ENCODE results near the gene CDKAL1. TPM values are rescaled to one million over a fixed set of nuclear protein-coding genes. Genes with fewer than 3 reads are reported as not detected.

Gene CDKAL1
- total RNA-seq, 1 donor from 2014 or later = 12.2 TPM

DNA sequence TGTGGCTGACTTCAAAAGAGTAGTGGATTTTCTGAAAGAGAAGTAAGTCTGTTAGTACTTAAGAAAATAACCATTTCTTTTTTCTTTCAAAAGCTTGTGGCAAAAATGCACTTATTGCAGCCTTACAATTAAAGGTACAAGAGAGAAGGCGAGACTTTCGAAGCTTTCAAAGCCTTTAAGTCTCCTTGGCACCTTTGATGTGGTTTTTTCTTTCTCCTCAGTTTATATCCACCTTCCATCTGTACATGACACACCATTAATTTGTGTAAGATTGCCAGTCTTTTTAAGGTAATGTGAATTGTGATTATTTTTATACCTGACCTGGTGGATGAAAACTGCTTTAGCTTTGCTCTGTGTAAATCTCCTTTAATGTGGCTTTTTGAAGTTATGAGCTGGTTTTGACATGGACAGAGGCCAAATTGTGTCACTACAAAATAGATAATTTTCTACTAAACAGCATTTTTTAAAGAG is 466.1 kb downstream of the CDKAL1 start:
- H3K4me3 ChIP-seq (ENCODE audit: low read depth, low read length) = no peak overlapping the region
- TF ChIP-seq, protein P1, sequence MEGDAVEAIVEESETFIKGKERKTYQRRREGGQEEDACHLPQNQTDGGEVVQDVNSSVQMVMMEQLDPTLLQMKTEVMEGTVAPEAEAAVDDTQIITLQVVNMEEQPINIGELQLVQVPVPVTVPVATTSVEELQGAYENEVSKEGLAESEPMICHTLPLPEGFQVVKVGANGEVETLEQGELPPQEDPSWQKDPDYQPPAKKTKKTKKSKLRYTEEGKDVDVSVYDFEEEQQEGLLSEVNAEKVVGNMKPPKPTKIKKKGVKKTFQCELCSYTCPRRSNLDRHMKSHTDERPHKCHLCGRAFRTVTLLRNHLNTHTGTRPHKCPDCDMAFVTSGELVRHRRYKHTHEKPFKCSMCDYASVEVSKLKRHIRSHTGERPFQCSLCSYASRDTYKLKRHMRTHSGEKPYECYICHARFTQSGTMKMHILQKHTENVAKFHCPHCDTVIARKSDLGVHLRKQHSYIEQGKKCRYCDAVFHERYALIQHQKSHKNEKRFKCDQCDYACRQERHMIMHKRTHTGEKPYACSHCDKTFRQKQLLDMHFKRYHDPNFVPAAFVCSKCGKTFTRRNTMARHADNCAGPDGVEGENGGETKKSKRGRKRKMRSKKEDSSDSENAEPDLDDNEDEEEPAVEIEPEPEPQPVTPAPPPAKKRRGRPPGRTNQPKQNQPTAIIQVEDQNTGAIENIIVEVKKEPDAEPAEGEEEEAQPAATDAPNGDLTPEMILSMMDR (conservative IDR thresholded peaks at IDR 0.05; ENCODE audit: low read depth, low read length) = no peak
- no peak for DNase-seq (ENCODE audit: low read depth)

DNA sequence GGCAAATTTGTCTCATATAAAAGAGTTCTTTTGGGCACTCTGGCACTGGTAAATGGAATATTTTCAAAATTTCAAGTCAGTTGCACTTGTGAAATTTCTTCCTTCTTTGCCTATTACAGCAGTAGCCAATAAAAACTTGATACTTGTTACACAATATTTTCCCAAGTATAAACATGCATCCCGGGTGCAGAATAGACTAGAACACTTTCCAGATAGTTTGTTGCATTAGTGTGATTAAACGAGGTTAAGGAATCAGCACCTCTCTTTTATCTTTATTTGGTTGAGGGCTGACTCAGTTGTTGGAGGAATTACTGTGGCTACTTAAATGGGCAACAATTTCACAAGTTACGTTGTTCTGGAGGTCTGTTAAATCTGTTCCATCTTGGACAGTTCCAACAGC is 467.5 kb downstream of the CDKAL1 start:
- H3K4me3 ChIP-seq (ENCODE audit: low read depth, low read length) = no peak overlapping the region
- DNase-seq (ENCODE audit: low read depth) = no peak
- TF ChIP-seq, protein P1 (conservative IDR thresholded peaks at IDR 0.05; ENCODE audit: low read depth, low read length) = no peak

DNA sequence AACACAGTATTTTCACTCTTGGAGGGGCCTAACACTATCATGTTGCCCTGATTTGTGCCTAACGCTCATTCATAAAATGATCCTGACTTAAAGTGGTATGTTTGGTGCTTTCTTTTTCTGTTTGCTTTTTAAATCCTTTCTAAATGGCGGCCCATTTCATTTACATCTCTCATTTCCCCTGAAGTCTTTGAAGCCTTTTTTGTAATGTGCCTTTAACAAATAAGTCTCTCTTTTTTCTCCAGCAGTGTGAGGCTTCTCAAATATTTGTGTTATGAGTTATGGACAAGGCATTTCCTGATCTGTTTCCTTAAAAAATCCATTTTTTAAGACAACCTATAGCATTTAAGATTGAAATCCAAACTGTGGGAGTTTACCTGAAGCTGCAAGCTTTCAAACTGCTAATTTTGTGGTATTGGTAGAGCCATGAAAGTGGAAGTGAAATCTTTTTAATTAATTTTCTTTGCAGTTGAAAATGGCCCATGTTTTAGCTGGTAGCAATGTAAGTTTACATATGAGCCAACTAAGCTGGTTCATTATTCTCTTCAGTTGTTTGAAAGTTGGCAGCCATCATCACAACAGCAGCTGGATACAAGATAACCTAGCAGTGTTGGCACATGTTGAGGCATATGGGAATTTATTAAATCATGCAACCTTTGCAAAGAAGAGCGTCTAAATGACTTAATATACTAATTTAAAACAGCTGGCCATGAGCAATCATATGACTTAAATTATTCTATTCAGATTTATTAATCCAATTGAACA is 469.7 kb downstream of the CDKAL1 start:
- TF ChIP-seq, protein P1 (conservative IDR thresholded peaks at IDR 0.05; ENCODE audit: low read depth, low read length) = no peak
- H3K4me3 ChIP-seq (ENCODE audit: low read depth, low read length) = no peak overlapping the region
- no peak for DNase-seq (ENCODE audit: low read depth)

DNA sequence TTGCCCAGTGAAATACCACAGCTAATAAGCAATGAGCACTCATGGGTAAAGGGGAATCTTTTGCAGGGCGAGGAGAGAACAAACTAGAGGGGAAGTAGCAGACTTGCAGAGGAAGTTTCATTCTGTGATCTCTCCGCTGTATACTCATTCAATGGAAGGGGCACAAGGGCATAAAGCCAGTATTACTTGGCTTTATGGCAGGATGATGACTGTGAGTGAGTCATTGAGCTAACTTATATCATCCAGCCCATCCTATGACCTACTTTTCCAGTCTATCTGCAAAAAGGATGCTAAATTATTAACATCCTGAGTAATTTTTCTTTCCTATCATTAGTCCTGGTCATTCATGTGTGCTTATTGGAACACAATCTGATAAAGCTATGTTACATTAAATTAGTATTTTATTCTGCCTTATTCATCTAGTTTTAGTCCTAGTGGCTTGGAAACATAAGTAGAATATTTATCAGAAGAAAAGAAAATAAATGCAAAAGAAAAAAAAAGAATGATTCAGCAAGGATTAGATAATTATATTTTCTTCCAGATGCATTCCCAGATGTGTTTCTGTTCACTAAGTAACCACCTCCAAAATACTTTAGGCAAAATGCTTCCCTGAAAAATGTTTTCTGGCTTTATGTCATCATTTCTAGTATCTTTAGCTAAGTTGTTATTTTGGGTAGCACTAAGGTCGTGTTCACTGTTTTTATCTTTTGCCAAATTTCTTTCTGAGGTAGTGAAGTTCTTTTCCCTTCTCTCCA is 471.7 kb downstream of the CDKAL1 start:
- H3K4me3 ChIP-seq (ENCODE audit: low read depth, low read length) = no peak overlapping the region
- peak; percentile 70 for DNase-seq (ENCODE audit: low read depth)

DNA sequence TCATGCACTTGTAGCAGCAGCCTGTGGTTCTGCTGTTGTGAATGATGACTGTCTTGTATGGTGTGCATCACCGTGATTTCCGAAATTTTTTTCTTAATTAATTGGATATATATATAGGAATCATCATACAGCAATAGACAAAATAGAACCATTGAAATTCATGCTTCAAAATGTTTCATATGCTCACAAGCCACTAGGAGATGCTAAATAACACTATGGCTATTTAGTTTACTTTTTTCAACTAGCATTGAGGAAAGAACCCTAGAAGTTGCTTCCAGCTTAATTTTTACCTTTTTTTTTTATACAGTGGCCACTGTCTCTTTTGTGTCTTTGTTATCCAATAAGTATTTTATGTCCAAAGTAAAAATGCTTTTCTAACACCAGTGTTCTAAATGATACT is 485.4 kb downstream of the CDKAL1 start:
- no peak overlapping the region for H3K4me3 ChIP-seq (ENCODE audit: low read depth, low read length)
- TF ChIP-seq, protein P1 (conservative IDR thresholded peaks at IDR 0.05; ENCODE audit: low read depth, low read length) = peak; percentile 44
- DNase-seq (ENCODE audit: low read depth) = no peak

More for the DNA sequence above, 471.7 kb downstream of the CDKAL1 start:
- TF ChIP-seq, protein P1 (conservative IDR thresholded peaks at IDR 0.05; ENCODE audit: low read depth, low read length) = no peak

DNA sequence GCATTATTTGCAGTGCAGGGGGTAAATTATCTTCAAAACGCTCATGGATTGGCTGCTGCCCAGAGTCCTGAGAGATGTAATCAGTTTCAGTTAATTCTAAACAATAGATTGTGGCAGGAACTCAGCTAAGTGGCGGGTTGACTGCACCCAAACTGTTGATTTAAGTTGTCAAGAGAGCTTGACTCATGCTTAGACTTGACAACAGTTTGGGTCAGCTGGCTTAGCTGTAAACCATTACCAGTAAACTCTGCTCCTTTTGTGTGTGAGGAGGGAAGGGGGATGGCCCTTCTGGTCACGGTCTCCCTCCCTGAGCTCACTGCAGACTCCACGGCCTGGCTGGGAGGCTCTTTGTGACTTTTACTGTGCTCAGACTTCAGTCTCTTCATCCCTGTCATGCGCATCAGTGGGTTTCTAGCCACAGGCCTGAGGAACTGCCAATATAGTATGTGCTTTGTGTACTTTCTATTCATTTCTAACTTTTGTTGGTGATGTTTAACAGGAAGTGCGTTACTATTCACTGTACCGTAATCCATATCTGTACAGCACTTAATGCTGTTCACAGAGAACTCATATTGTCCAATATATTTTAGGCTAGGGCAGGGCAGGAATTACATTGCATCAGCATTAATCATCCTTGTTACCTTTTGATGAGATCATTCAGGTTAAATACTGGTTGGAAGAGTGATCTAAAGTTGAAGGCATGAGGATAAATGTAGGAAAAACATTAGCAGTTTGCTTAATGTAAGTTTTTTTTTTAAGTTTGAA is 488.3 kb downstream of the CDKAL1 start:
- TF ChIP-seq, protein P1 (conservative IDR thresholded peaks at IDR 0.05; ENCODE audit: low read depth, low read length) = no peak
- peak overlapping the region; percentile 4 for H3K4me3 ChIP-seq (ENCODE audit: low read depth, low read length)
- peak; percentile 100 for DNase-seq (ENCODE audit: low read depth)

All from epithelial cell of proximal tubule (primary cell).